Ovary (tissue), 3 donors: ENCODE measurements around the gene CTCFL.

ENCODE experiments used
- EP300 ChIP-seq: sonication (generic); formaldehyde crosslinking; IDR thresholded peaks from one replicate; pipeline ENCODE4 v1.6.1; 2017; ENCODE audit warnings: antibody characterized with exemption
- POLR2A ChIP-seq: fragments of 450-650 bp; IDR thresholded peaks from one replicate; pipeline ENCODE4 v1.6.1; 2017; ENCODE audit warnings: antibody characterized with exemption, mild to moderate bottlenecking, moderate library complexity
- TF ChIP-seq, protein P1 (sequence below), 3 donors: fragments of 450-650 bp in 2 of 3; fragments of 200-600 bp in 1 of 3; IDR thresholded peaks; one replicate each; pipeline versions ENCODE4 v1.5.1 to v1.8.0; 2016 to 2022; ENCODE audit warnings: antibody characterized with exemption in 3 of 3, mild to moderate bottlenecking in 1 of 3
- donor health status: DM: no; HTN: no; CAD: no.

DNA sequence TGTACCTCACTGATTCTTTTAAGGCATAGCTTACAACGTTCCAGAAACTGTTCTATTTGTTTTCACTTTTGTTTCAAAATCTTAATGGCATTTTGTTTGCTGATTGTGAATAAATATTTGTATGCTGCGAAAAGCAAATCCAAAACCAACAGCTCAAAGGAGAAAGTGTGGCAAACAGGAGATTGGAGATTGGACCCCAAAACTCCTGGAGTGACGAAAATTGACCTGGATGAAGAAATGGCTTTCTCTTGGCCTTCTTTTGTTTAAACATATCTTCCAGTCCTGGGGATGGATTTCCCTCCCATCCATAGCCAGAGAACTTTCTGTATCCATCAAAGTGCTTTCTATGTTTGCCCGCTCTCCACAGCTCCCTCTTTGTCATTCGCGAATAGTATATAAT, 2.8 kb upstream of the CTCFL start:
- TF ChIP-seq, protein P1, sequence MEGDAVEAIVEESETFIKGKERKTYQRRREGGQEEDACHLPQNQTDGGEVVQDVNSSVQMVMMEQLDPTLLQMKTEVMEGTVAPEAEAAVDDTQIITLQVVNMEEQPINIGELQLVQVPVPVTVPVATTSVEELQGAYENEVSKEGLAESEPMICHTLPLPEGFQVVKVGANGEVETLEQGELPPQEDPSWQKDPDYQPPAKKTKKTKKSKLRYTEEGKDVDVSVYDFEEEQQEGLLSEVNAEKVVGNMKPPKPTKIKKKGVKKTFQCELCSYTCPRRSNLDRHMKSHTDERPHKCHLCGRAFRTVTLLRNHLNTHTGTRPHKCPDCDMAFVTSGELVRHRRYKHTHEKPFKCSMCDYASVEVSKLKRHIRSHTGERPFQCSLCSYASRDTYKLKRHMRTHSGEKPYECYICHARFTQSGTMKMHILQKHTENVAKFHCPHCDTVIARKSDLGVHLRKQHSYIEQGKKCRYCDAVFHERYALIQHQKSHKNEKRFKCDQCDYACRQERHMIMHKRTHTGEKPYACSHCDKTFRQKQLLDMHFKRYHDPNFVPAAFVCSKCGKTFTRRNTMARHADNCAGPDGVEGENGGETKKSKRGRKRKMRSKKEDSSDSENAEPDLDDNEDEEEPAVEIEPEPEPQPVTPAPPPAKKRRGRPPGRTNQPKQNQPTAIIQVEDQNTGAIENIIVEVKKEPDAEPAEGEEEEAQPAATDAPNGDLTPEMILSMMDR (IDR thresholded peaks at IDR 0.05): no peak
- no peak for TF ChIP-seq EP300
- no peak for TF ChIP-seq POLR2A
